Measurements from ENCODE around the gene MYL9. TPM values are rescaled to one million over a fixed set of nuclear protein-coding genes. Genes with fewer than 3 reads are reported as not detected.
A peak's percentile ranks its signal among the peaks of the same experiment; 100 is the strongest.

Gene MYL9
- total RNA-seq, 1 donor from 2014 or later, result 274 TPM

DNA sequence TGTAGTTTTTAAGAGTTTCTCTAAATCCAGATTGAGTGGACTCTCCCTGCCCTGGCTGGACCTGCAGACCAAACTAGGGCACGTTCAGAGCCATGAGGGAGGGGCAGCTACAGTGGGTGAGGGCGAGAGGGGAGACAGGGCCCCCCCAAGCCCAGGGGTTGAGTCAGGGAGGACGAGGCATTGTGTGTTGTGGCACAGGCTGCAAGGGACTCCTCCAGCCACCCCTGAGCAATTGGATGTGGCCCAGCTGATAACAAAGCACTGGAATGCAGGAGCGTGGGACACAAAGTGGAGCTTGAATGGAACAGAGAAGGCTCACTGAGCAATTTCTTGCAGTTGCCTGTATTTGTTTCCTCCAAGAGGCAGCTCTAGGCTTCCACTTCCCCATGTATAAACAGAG is 43.5 kb upstream of the MYL9 start:
- intact Hi-C loops (cut with DNase I), result no loop called here
- Histone ChIP-seq H3K27ac (no peak overlapping the region), H3K9me3 (no peaks in the 10 kb centered on the region), H3K36me3 (peaks cover 76% of the 10 kb centered on the region), H3K4me1 (peaks cover 15% of the 10 kb centered on the region), H3K4me3 (no peak overlapping the region), H3K27me3 (ENCODE audit: low read depth) (no peaks in the 10 kb centered on the region)
- DNase-seq (no peak), ATAC-seq (peak; percentile 20 to 69)
- TF ChIP-seq, protein P1, sequence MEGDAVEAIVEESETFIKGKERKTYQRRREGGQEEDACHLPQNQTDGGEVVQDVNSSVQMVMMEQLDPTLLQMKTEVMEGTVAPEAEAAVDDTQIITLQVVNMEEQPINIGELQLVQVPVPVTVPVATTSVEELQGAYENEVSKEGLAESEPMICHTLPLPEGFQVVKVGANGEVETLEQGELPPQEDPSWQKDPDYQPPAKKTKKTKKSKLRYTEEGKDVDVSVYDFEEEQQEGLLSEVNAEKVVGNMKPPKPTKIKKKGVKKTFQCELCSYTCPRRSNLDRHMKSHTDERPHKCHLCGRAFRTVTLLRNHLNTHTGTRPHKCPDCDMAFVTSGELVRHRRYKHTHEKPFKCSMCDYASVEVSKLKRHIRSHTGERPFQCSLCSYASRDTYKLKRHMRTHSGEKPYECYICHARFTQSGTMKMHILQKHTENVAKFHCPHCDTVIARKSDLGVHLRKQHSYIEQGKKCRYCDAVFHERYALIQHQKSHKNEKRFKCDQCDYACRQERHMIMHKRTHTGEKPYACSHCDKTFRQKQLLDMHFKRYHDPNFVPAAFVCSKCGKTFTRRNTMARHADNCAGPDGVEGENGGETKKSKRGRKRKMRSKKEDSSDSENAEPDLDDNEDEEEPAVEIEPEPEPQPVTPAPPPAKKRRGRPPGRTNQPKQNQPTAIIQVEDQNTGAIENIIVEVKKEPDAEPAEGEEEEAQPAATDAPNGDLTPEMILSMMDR (IDR thresholded peaks at IDR 0.05), result no peak

DNA sequence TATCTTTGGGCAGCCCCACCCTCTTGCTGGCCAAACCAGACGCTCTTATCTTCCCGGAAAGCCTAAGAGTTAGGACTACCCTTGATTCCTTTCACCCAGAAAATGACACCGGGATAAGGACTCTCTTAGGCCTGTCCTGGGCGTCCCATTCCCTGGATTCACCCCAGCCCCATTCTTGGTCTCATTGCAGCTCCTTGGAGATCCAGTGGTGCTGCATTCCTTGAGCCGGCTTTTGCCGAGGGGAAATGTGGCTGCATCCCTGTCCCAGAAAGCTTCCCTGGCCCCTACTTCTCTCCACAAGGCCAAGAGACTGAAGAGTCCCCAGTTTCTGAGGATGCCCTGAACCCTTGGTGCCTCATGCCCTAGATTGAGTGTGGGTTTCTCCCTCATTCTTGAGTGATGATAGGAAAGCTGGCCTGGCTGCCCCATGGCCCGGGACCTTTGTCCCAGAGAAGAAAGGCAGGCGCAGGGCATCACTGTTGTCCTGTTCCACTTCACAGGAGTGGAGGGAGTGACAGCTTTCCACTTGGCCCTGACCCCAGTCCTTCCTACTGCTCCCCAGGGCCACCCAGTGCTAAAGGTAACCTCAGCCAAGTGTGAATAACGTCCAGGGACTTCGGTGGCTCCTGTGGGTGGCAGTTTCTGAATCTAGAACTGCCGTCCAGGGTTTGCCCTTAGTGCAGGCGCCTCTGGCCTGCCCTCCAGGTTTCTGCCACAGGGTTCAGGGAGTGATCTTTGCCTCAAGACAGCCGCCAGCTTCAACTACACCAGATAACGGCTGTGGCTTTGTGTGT is 42.7 kb upstream of the MYL9 start:
- Histone ChIP-seq H3K4me1 (peaks cover 8% of the 10 kb centered on the region), H3K9me3 (no peaks in the 10 kb centered on the region), H3K36me3 (peaks cover 80% of the 10 kb centered on the region), H3K4me3 (no peak overlapping the region), H3K27me3 (ENCODE audit: low read depth) (no peaks in the 10 kb centered on the region), H3K27ac (no peak overlapping the region)
- ATAC-seq (peak in 1 of 2 donors; percentile 3), DNase-seq (no peak)
- TF ChIP-seq, protein P1 (IDR thresholded peaks at IDR 0.05), result no peak
- intact Hi-C loops (cut with DNase I), result no loop called here

DNA sequence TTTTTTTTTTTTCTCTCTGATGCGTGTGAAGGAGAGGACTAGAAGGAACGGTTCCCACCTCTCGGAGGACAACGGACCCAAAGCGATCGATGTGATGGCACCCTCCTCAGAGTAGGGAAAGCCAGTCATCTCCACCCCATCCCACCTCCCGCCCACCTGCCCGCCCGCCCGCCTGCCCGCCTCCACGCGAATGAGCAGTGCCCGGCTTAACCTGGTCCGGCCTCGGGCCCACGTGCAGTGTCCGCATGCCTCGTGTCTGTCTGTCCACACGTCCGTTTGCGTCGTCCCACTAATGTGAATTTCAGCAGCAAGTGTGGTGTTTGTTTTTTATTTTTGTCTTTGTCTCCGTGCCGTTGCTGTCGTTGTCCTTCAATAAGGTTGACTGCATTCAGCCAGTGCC is 42.1 kb upstream of the MYL9 start:
- peaks cover 84% of the 10 kb centered on the region for H3K36me3 ChIP-seq
- intact Hi-C loops (cut with DNase I), result no loop called here
- H3K4me1 ChIP-seq, result peaks cover 1% of the 10 kb centered on the region
- H3K27me3 ChIP-seq (ENCODE audit: low read depth), result no peaks in the 10 kb centered on the region
- H3K4me3 ChIP-seq, result no peak overlapping the region
- no peaks in the 10 kb centered on the region for H3K9me3 ChIP-seq
- ATAC-seq, result no peak
- H3K27ac ChIP-seq, result no peak overlapping the region
- TF ChIP-seq, protein P1 (IDR thresholded peaks at IDR 0.05), result no peak
- no peak for DNase-seq

DNA sequence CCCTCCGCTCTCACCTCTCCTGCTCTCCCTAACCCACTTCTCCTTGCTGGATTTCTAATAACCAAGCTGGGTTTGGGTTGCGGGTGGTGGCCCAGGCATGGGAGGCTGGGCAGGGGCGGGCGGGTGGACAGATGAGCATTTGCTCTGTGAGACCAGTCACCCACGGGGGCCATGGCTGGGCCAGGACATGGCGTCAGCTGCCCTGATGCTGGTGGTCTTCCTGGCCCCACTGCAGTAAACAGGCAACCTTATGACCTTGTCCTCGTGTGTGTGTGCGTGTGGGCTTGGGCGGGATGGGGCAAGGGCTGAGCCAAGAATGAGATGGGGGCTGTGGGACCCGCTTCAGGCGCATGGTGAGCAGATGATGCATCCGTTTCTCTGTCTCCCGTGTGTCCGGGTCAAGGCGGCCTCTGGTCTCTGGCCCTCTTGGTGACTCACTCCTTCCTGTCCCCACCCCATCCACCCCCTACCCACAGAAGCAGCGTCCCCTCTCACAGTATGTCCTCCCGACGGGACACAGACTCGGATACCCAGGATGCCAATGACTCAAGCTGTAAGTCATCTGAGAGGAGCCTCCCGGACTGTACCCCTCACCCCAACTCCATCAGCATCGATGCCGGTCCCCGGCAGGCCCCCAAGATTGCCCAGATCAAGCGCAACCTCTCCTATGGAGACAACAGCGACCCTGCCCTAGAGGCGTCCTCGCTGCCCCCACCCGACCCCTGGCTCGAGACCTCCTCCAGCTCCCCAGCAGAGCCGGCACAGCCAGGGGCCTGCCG is 41.4 kb upstream of the MYL9 start:
- DNase-seq, result no peak
- Histone ChIP-seq H3K36me3 (peaks cover 92% of the 10 kb centered on the region), H3K27me3 (ENCODE audit: low read depth) (no peaks in the 10 kb centered on the region), H3K4me1 (no peaks in the 10 kb centered on the region), H3K9me3 (no peaks in the 10 kb centered on the region), H3K4me3 (no peak overlapping the region), H3K27ac (no peak overlapping the region)
- peak in 1 of 2 donors; percentile 6 for ATAC-seq
- TF ChIP-seq, protein P1 (IDR thresholded peaks at IDR 0.05), result no peak
- intact Hi-C loops (cut with DNase I), result no loop called here

DNA sequence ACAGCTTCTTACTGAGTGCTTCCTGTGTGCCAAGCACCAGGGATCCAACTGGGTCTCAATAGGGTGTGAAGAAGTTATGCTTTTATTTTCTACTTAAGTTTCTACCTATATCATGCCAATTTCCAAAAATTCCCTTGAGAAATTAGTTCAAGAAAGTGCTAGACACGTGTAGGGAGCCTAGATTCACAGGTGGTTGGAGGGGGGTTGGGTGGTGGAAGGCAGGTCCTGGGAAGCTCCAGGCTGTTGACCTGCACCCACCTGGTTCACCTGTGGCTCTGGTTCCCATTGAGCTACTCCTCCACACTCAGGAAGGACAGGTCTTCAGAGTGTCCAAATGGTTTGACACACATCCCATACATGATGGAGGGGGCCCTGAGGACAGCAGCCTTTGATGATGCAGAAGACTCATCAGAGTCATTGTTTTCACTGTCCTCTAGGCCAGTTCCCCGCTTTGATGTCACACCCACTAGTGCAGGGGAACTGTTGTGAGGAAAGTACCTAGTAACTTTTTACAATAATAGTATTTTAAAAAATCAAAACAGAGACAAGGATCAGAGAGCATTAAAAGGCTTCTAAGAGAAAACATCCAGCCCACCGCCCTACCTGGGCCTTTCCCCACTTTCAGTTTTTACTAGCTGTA is 39.8 kb upstream of the MYL9 start:
- Histone ChIP-seq H3K9me3 (no peaks in the 10 kb centered on the region), H3K4me3 (no peak overlapping the region), H3K4me1 (no peaks in the 10 kb centered on the region), H3K36me3 (peaks cover 100% of the 10 kb centered on the region), H3K27me3 (ENCODE audit: low read depth) (no peaks in the 10 kb centered on the region), H3K27ac (no peak overlapping the region)
- DNase-seq (no peak), ATAC-seq (no peak)
- intact Hi-C loops (cut with DNase I), result no loop called here
- TF ChIP-seq, protein P1 (IDR thresholded peaks at IDR 0.05), result no peak

Data from lower lobe of right lung (tissue), 2 donors.